GM18870 (cell line): ENCODE measurements around the gene PRKAG1.

Experiments
- ATAC-seq: cut with Tn5 transposase; IDR thresholded peaks from one replicate; pipeline ENCODE4 v1.9.1; 2021; ENCODE audit warnings: moderate library complexity; ENCODE audit not compliant: unreplicated experiment

PRKAG1 gene

DNA sequence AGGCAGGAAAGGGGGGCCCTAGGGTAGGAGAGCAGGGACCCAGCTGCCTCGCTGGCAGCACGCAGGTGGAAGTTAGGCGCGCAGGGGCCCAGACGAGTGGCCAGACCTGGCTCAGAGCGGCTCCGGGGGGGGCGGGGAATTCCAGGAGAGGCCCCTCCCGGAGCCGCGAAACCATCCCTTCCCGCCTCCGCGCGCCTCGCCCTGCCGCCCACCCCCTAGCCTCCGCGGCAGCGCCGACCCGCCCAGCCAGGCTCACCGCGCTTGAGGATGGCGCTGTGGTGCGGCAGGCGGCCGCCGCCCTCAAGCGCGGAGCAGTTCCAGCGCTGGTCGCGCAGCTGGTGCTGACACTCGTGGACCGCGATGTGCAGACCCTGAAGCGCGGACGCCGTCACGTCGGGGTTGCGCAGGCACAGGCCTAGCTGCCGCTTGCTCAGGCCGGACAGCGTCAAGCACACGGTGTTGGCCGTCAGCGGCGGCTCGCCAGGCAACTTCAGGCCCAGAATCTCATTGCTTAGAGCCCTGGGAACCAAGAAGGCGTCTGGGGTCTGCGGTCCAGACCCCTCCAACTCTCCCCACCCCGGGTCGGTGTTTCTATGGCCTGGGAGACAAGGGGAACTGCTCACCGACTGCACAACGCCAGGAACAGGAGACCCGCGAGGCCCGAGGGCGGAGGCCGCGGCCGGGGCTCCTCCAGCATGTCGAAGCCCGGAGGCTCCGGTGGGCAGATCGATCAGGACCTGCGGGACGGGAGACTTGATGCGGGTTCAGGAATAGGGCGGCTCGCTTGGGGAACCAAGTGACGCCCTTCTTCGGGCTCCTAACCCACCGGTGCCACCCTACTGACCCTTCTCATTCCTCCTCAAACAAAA lies 48.5 kb downstream of the PRKAG1 start:
- no peak for ATAC-seq

GRCh38 chr12:48969160-48969771 lies 49.3 kb downstream of the PRKAG1 start:
- ATAC-seq = no peak

DNA sequence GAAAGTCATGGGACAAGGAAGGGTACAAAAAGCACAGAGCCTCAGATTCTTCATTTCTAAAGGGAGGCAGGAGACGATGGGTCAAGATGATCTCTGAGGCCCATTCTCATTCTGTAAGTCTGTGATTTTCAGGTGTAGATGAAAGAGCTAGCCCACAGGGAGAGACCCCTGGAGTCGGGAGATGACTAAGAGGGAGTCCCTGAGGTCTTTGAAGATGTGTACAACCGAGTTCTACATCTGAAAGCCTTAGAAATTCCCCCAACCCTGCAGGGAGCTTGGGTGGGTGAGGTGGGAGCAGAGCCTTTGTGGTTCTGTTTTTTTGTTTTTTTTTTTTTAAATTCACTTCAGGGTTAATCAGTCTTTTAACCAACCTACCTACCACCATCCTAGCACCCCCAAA lies 50.1 kb downstream of the PRKAG1 start:
- no peak for ATAC-seq

GRCh38 chr12:48967991-48968390 lies 50.6 kb downstream of the PRKAG1 start:
- ATAC-seq = no peak

- ATAC-seq = no peak
Measured at GRCh38 chr12:48966177-48966895, 52.2 kb downstream of the PRKAG1 start.

DNA sequence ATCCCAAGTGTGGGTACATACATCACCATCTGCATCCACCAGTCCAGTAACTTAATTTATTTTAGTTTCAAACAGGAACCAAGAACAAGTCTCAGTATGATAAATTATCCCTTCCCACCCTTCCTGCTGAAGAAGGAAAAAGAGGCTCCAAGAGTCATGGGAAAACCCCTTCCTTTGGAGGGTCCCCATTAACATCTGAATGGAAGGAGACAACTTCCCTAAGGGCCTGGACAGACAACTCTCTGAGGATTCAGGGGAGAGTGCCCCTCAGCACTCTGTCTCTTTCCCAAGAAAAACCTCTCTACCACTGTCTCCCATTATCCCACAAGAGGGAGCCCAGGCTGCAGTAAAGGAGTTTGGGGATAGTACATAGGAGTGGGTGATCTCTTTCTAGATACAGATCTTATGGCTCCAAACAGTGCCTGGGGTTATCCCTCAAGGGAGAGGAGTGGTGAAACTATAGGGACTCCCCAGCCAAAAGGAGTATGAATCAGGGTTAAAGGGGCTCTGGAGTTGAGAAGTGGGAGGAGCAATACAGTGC lies 53.2 kb downstream of the PRKAG1 start:
- no peak for ATAC-seq

- ATAC-seq = no peak
Measured at GRCh38 chr12:48961801-48962200, 56.8 kb downstream of the PRKAG1 start.

GRCh38 chr12:48961331-48961730 lies 57.2 kb downstream of the PRKAG1 start:
- ATAC-seq = no peak

DNA sequence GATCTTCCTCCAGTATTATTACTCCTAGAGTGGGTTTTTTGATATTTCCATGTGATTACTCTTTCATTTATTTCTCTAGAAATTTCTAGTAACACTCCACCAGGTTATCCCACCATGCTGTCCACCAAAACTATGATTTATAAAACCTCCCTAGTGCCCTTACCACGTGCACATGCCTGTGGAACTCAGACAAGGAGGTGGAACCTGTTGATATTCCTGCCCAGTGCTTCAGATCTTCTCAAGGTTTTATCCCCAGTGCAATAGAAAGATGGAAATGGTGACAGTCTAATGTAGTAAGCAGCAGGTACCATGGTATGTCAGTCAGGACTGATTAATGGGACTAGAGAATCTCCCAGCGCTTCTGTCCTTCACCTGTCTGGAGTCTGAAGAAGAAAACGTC lies 57.7 kb downstream of the PRKAG1 start:
- no peak for ATAC-seq

- ATAC-seq = no peak
Measured at GRCh38 chr12:48958049-48958388, 60.6 kb downstream of the PRKAG1 start.

GRCh38 chr12:48957141-48958048 lies 61.2 kb downstream of the PRKAG1 start, which contains the start of gene ARF3:
ARF3 (minus strand) TSS chr12:48957487; CDS start chr12:48941095, 16,392 bp downstream.
- peak; percentile 52 for ATAC-seq

DNA sequence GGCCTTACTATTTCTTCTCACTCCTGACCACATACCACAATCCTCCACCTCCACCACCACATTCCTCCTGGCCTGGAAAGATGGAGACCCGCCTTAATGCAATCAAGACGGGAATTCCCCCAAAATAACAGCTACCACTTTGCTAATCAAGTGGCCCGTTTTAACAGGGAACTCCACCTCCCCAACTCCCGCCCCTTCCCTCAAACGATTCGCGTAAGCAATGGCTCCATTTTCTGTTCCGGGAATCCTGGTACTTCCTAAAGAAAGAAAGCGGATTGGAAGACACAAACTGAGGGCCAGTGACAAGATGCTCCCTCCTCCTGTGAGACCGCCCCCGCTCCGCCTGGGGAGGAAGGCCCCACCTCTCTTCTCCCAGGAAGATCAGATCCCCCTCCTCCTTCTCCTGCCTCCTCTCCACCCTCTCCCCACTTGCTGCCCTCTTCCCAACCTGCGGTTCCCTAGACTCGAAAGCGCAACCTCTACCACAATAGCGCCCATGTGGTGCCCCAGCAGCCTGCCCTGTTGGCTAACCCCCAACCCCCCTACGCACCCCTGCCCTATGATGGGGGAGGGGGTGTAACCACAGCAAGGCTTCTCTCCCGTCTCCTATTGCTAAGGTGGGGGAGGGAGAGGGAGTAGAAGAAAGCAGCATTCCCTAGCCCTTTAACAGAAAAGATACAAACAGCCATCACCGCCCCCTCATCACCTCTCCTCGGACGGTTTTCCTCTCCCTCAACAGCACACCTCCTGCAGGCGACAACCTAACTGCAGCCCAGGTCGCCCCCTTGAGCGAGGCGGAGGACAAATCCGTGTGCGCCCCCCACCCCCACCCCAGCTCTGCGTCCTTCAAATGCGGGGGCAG lies 62.1 kb downstream of the PRKAG1 start:
- no peak for ATAC-seq

- no peak for ATAC-seq
Measured at GRCh38 chr12:48954841-48955501, 63.6 kb downstream of the PRKAG1 start.

- no peak for ATAC-seq
Measured at GRCh38 chr12:48954061-48954460, 64.5 kb downstream of the PRKAG1 start.

- no peak for ATAC-seq
Measured at GRCh38 chr12:48952691-48953090, 65.9 kb downstream of the PRKAG1 start.
